GM08714 (cell line): ENCODE results near the gene ERG.

Source experiments
- H3K4me3 ChIP-seq: fragments of 200-500 bp; sonication (Bioruptor generic); 2 replicates; pipeline ENCODE4 v1.5.1; 2014; ENCODE audit warnings: mild to moderate bottlenecking, low read length, inconsistent platforms
- ZNF274 ChIP-seq: IDR thresholded peaks from 2 replicates; pipeline ENCODE4 v1.6.1; 2012; ENCODE audit warnings: mild to moderate bottlenecking, low read depth, low read length

ERG gene

DNA sequence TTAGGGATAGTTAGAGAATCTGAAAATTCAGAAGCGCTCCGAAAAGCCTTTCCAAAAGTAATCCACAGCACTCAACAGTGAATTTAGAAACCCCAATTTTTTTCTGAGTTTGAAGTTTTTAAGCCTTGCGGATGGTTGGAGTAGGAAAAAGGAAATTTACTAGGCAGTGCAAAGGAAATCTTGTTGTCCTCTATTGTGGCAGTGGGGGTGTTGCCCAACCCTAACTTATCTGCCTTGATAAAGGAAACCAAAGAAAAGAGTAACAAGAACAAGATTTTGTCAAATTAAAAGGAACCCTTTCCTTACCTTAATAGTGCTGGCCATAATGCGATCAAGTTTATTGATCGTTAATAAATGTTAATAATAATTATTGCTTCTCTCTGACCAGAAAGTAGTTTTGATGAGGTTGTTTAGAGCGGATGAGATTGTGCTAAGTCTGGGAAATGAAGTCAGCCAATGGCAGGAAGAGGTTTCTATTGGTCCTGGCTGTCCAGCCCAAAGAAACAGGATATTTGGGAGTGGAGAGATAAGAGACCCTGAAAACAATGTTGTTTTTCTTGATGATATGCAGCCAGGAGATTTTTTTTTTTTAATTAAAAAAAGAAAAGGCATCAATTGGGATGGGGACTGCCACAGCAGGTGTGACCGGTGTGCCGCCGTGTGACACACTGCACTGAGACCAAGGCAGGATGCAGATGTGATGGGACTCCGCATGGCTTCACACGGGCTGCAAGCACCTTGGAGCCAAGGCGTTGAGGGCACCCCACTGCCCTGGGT is at the start of gene ERG:
TSS of gene ERG (minus strand) at position 421 of the 777 bp plus-strand sequence. CDS start at position 324, 97 bp downstream.
- no peak for TF ChIP-seq ZNF274
- H3K4me3 ChIP-seq, result no peak within 1 kb of the TSS

DNA sequence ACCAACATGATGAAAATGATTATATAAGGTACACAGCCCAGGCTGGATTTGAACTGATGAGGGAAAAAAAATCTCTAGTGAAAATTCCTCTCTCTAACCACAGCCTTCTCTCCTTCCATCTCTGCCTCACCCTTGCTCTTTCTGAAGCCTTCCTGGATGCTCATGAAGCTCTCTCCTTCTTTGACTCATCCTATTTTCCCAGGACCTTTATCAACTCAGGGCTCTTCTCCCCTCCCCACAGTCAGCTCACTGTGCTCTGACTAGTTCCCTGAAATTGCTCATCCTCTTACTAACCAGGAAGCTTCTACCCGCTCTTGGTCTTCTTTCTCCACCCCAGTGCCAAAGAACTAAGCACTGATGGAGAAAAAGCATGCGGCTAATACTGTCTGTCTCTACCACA is 46.4 kb upstream of the ERG start:
- H3K4me3 ChIP-seq, result no peak overlapping the region
- TF ChIP-seq ZNF274, result no peak

DNA sequence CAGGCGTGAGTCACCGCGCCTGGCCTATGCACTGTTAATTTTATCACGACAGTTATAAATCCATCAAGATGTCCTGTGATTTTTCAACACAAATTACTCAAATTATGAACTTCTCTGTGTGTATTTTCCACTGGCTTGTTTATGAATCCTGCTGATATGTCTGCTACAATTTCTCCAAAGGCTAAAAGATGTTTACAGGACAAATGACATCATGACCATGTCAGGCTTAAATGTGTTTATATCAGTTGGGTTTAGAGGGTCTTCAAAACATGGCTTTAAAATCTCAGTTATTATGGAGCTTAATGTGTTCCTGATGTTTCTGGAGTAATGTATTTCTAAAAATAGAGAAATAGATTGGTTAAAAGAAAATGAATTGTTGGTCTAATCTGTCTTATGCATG is 44.0 kb upstream of the ERG start:
- TF ChIP-seq ZNF274, result no peak

GRCh38 chr21:38538353-38538752 is 40.1 kb upstream of the ERG start:
- TF ChIP-seq ZNF274, result no peak
- no peak overlapping the region for H3K4me3 ChIP-seq

More for the DNA sequence above, 44.0 kb upstream of the ERG start:
- H3K4me3 ChIP-seq, result no peak overlapping the region

GRCh38 chr21:38534591-38534990 is 36.3 kb upstream of the ERG start:
- no peak for TF ChIP-seq ZNF274
- no peak overlapping the region for H3K4me3 ChIP-seq

GRCh38 chr21:38533887-38534286 is 35.6 kb upstream of the ERG start:
- no peak for TF ChIP-seq ZNF274
- H3K4me3 ChIP-seq, result no peak overlapping the region

DNA sequence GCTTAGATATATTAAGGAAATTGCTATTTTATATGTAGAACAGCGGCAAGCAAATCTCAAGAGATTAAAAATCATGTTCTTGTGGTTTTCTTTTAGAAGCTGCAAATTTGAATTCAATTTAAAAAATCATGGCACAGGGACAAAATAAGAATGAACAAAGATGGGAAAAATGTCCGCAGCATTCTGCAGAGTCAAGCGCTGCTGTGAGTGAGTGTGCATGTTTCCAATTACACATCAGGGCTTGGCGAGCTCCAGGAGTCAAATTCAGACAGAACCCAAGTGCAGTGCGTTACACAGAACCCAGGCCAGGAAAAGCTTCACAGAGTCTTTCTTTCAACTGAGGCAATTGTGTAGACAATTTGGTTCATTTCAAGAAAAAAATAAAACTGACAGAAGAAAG is 33.3 kb upstream of the ERG start:
- TF ChIP-seq ZNF274, result no peak
- no peak overlapping the region for H3K4me3 ChIP-seq

GRCh38 chr21:38531039-38531541 is 32.8 kb upstream of the ERG start:
- no peak for TF ChIP-seq ZNF274
- H3K4me3 ChIP-seq, result no peak overlapping the region

DNA sequence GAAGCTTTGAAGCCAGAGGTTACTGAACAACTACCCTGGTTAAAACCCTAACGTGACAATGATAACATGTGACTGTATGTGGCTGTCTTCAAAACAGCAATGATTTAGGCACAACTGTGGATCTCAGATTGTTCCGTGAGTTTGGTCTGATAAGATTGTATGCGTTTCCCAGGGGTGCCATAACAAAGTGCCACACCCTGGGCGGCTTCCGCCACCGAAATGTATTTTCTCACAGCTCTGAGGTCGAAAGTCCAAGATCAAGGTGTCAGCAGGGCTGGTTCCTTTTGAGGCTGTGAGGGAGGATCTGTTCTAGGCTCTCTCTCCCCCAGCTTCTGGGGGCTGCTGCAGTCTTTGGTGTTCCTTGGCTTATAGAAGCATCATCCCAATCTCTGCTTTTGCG is 29.5 kb upstream of the ERG start:
- no peak for TF ChIP-seq ZNF274
- no peak overlapping the region for H3K4me3 ChIP-seq

DNA sequence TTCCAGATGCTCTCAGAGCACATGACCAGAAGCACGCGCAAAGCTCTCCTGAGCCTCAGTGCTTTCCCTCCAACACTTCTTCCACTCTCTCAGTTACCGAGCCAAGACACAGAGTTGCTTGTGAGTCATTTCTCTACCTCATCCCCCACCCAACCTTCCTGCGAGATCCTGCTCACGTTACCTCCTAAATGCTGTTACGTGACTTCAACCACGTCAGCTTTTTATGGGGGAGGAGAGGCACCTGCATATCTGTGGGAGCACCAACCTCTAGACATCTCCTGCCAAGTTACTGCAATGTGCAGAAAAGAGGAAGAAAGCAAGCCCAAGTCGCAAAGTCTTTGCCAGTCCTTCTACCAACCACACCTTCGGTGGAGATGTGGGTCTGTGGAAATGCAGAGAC is 27.2 kb upstream of the ERG start:
- no peak for TF ChIP-seq ZNF274
- no peak overlapping the region for H3K4me3 ChIP-seq

- TF ChIP-seq ZNF274, result no peak
- H3K4me3 ChIP-seq, result no peak overlapping the region
Observed at GRCh38 chr21:38524168-38525153, 26.2 kb upstream of the ERG start.

- H3K4me3 ChIP-seq, result no peak overlapping the region
- no peak for TF ChIP-seq ZNF274
Observed at GRCh38 chr21:38520511-38520910, 22.2 kb upstream of the ERG start.

DNA sequence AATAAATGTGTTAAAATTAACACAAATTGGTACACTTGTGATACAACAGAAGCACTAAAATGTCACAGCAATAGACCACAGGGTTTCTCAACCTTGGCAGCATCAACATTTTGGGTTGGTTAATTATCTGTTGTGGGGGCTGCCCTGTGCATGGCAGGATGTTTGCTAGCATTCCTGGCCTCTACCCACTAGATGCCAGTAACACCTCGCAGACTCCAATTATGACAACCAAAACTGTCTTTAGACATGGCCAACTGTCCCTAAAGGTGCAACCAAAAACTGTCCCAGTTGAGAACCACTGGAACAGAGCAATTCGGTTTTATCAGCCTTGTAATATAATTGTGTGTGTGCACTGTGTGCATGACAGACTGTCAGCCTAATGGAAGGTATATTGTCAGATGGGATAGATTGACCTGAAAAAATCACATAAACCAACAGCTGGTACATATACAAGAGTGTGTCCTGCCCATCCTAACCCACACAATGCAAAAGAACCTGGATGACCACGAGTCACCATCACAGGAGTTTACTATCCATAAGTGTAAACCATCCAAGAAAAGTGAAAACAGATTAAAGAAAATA is 13.5 kb upstream of the ERG start:
- no peak for TF ChIP-seq ZNF274
- no peak overlapping the region for H3K4me3 ChIP-seq

DNA sequence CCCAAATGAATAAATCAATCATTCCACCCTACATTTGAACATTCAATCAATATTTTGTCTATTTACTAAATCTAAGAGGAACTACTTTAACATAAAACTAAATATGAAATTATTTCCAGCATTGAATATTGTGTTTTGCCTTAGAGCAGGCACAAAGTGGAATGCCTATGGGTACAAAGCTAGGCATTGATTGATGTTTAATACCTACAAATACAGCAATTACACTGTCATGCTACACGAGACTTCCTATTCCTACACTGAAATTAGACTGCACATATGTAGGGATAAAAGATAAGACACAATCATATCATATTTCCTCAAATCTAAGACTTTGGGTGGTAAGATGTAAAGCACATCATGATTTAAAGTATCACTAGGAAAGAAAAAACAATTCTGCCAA is 12.9 kb upstream of the ERG start:
- no peak for TF ChIP-seq ZNF274
- no peak overlapping the region for H3K4me3 ChIP-seq
